ENCODE results near the gene SUN1. TPM values are rescaled to one million over a fixed set of nuclear protein-coding genes. Genes with fewer than 3 reads are reported as not detected.

The SUN1 gene
- total RNA-seq, 1 experiment from 2014 or later: 158 TPM

DNA sequence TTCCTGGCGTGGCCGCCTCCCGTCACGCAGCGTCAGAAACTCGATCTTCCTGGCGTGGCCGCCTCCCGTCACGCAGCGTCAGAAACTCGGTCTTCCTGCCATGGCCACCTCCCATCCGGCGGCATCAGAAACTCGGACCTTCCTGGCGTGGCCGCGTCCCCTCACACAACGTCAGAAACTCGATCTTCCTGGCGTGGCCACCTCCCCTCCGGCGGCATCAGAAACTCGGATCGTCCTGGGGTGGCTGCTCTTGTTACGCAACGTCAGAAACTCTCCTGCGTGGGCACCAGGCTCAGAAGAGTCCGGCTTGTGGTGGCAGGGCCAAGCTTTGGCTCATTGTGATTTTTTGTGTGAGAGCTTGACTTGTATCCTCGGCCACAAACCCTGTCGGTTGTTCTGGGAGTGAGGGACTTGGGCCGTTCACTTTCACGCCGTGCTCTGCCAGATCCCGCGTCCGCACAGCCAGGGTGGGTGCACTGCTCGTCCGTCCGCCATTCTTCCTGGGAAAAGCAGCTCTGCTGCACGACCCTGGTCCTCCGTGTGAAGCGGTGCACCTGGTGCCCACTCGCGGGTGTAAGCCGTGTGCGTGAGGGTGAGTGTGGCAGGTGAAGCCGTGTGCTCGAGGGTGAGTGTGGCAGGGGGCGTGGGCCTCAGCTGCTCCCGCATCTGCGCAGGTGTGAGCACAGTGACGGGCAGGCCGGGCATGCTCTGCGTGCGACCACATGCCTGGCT, 49.4 kb upstream of the SUN1 start:
- DNase-seq (ENCODE audit: low spot score) (no peak), ATAC-seq (no peak)
- Mint-ChIP-seq H3K36me3 (peaks cover 52% of the 10 kb centered on the region), H3K4me1 (no peaks in the 10 kb centered on the region), H3K4me3 (no peak overlapping the region), H3K27me3 (ENCODE audit: low read depth) (no peaks in the 10 kb centered on the region; the same call in 1 of the 2 replicates), H3K27ac (no peak overlapping the region), H3K9me3 (no peaks in the 10 kb centered on the region)
- CTCF ChIA-PET: interaction anchor here (0.6 kb wide), 1 partner anchor 173 kb away, joined by 3 read pairs; no protein-coding TSS in a partner anchor
- POLR2A ChIA-PET: no interaction called here
- no peak for TF ChIP-seq ZNF671 (CRISPR knock-in tag; IDR thresholded peaks at IDR 0.05)

GRCh38 chr7:783556-784490, 48.5 kb upstream of the SUN1 start:
- no peaks in the 10 kb centered on the region for H3K4me1 Mint-ChIP-seq
- POLR2A ChIA-PET: no interaction called here
- H3K36me3 Mint-ChIP-seq: peaks cover 55% of the 10 kb centered on the region
- no peak for DNase-seq (ENCODE audit: low spot score)
- CTCF ChIA-PET: interaction anchor here (0.6 kb wide), 1 partner anchor 172 kb away, joined by 3 read pairs; no protein-coding TSS in a partner anchor
- TF ChIP-seq GTF2I (CRISPR knock-in tag; conservative IDR thresholded peaks at IDR 0.05) (no peak), RELA (CRISPR knock-in tag; IDR thresholded peaks at IDR 0.05; ENCODE audit: borderline replicate concordance) (no peak), ZNF416 (CRISPR knock-in tag; IDR thresholded peaks at IDR 0.05) (no peak), ERG (CRISPR knock-in tag; IDR thresholded peaks at IDR 0.05) (no peak), ZBTB21 (CRISPR knock-in tag; IDR thresholded peaks at IDR 0.05; ENCODE audit: borderline replicate concordance) (no peak)
- TF ChIP-seq, protein P1, sequence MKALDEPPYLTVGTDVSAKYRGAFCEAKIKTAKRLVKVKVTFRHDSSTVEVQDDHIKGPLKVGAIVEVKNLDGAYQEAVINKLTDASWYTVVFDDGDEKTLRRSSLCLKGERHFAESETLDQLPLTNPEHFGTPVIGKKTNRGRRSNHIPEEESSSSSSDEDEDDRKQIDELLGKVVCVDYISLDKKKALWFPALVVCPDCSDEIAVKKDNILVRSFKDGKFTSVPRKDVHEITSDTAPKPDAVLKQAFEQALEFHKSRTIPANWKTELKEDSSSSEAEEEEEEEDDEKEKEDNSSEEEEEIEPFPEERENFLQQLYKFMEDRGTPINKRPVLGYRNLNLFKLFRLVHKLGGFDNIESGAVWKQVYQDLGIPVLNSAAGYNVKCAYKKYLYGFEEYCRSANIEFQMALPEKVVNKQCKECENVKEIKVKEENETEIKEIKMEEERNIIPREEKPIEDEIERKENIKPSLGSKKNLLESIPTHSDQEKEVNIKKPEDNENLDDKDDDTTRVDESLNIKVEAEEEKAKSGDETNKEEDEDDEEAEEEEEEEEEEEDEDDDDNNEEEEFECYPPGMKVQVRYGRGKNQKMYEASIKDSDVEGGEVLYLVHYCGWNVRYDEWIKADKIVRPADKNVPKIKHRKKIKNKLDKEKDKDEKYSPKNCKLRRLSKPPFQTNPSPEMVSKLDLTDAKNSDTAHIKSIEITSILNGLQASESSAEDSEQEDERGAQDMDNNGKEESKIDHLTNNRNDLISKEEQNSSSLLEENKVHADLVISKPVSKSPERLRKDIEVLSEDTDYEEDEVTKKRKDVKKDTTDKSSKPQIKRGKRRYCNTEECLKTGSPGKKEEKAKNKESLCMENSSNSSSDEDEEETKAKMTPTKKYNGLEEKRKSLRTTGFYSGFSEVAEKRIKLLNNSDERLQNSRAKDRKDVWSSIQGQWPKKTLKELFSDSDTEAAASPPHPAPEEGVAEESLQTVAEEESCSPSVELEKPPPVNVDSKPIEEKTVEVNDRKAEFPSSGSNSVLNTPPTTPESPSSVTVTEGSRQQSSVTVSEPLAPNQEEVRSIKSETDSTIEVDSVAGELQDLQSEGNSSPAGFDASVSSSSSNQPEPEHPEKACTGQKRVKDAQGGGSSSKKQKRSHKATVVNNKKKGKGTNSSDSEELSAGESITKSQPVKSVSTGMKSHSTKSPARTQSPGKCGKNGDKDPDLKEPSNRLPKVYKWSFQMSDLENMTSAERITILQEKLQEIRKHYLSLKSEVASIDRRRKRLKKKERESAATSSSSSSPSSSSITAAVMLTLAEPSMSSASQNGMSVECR (CRISPR knock-in tag; IDR thresholded peaks at IDR 0.05; ENCODE audit: borderline replicate concordance): no peak
- TF ChIP-seq, protein P2, sequence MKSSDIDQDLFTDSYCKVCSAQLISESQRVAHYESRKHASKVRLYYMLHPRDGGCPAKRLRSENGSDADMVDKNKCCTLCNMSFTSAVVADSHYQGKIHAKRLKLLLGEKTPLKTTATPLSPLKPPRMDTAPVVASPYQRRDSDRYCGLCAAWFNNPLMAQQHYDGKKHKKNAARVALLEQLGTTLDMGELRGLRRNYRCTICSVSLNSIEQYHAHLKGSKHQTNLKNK (CRISPR knock-in tag; IDR thresholded peaks at IDR 0.05): no peak
- TF ChIP-seq, protein P3, sequence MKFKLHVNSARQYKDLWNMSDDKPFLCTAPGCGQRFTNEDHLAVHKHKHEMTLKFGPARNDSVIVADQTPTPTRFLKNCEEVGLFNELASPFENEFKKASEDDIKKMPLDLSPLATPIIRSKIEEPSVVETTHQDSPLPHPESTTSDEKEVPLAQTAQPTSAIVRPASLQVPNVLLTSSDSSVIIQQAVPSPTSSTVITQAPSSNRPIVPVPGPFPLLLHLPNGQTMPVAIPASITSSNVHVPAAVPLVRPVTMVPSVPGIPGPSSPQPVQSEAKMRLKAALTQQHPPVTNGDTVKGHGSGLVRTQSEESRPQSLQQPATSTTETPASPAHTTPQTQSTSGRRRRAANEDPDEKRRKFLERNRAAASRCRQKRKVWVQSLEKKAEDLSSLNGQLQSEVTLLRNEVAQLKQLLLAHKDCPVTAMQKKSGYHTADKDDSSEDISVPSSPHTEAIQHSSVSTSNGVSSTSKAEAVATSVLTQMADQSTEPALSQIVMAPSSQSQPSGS (CRISPR knock-in tag; IDR thresholded peaks at IDR 0.05; ENCODE audit: borderline replicate concordance, low read depth): no peak
- TF ChIP-seq, protein P4, sequence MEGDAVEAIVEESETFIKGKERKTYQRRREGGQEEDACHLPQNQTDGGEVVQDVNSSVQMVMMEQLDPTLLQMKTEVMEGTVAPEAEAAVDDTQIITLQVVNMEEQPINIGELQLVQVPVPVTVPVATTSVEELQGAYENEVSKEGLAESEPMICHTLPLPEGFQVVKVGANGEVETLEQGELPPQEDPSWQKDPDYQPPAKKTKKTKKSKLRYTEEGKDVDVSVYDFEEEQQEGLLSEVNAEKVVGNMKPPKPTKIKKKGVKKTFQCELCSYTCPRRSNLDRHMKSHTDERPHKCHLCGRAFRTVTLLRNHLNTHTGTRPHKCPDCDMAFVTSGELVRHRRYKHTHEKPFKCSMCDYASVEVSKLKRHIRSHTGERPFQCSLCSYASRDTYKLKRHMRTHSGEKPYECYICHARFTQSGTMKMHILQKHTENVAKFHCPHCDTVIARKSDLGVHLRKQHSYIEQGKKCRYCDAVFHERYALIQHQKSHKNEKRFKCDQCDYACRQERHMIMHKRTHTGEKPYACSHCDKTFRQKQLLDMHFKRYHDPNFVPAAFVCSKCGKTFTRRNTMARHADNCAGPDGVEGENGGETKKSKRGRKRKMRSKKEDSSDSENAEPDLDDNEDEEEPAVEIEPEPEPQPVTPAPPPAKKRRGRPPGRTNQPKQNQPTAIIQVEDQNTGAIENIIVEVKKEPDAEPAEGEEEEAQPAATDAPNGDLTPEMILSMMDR (IDR thresholded peaks at IDR 0.05): no peak
- ATAC-seq: no peak
- H3K4me3 Mint-ChIP-seq: no peak overlapping the region
- no peak overlapping the region for H3K27ac Mint-ChIP-seq
- H3K9me3 Mint-ChIP-seq: peaks cover 3% of the 10 kb centered on the region
- no peaks in the 10 kb centered on the region; the same call in 1 of the 2 replicates for H3K27me3 Mint-ChIP-seq (ENCODE audit: low read depth)
